ENCODE data around the gene LHX4.

Gene LHX4

GRCh38 chr1:180312926-180313325 is 82.9 kb downstream of the LHX4 start:
- DNase-seq = no peak

GRCh38 chr1:180327089-180327488 is 97.0 kb downstream of the LHX4 start:
- no peak for DNase-seq

All from NCI-H2081 (cell line).